ENCODE measurements around the gene FGF8.

Gene FGF8

GRCh38 chr10:101775273-101776160 is at the start of gene FGF8:
TSS of gene FGF8 (minus strand) at chr10:101776114. CDS start at chr10:101775900, 214 bp downstream.
- Histone ChIP-seq H3K9me3 (ENCODE audit: severe bottlenecking) (no peaks in the 10 kb centered on the region), H3K27ac (no peak within 1 kb of the TSS), H3K27me3 (ENCODE audit: insufficient read depth, low read depth, severe bottlenecking) (peaks cover 6% of the 10 kb centered on the region), H3K4me3 (ENCODE audit: low read depth, low read length) (peak within 1 kb of the TSS; percentile 25; the same call in 1 of the 2 replicates), H3K36me3 (no peaks in the 10 kb centered on the region; the same call in 1 of the 2 replicates)
- DNase-seq, result no peak
- TF ChIP-seq, protein P1, sequence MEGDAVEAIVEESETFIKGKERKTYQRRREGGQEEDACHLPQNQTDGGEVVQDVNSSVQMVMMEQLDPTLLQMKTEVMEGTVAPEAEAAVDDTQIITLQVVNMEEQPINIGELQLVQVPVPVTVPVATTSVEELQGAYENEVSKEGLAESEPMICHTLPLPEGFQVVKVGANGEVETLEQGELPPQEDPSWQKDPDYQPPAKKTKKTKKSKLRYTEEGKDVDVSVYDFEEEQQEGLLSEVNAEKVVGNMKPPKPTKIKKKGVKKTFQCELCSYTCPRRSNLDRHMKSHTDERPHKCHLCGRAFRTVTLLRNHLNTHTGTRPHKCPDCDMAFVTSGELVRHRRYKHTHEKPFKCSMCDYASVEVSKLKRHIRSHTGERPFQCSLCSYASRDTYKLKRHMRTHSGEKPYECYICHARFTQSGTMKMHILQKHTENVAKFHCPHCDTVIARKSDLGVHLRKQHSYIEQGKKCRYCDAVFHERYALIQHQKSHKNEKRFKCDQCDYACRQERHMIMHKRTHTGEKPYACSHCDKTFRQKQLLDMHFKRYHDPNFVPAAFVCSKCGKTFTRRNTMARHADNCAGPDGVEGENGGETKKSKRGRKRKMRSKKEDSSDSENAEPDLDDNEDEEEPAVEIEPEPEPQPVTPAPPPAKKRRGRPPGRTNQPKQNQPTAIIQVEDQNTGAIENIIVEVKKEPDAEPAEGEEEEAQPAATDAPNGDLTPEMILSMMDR (IDR thresholded peaks at IDR 0.05; ENCODE audit: low read depth, low read length), result no peak

DNA sequence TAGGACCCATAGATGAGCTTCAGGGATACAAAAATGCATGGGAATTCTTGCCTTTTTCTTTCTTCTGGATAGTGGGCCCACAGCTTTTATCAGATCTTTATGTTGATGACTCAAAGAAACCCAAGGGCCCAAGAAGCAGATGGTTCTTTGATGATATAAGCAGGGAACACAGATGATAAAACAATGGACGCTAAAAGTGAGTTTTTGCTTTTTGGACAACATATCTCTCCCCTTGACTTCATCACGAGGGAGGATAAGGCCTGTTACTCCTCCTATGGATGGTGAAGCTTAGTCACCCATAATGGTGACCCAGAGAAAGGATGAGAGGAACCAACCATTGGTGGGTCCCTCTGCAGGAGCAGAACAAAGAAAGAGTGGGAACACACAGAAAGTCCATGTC is 48.8 kb upstream of the FGF8 start:
- DNase-seq, result no peak
- H3K36me3 ChIP-seq, result peaks cover 8% of the 10 kb centered on the region
- no peaks in the 10 kb centered on the region for H3K27me3 ChIP-seq (ENCODE audit: insufficient read depth, low read depth, severe bottlenecking)
- TF ChIP-seq, protein P1 (IDR thresholded peaks at IDR 0.05; ENCODE audit: low read depth, low read length), result no peak
- H3K9me3 ChIP-seq (ENCODE audit: severe bottlenecking), result no peaks in the 10 kb centered on the region
- H3K27ac ChIP-seq, result no peak overlapping the region
- H3K4me3 ChIP-seq (ENCODE audit: low read depth, low read length), result no peak overlapping the region

- H3K9me3 ChIP-seq (ENCODE audit: severe bottlenecking), result no peaks in the 10 kb centered on the region
- no peak for DNase-seq
- TF ChIP-seq, protein P1 (IDR thresholded peaks at IDR 0.05; ENCODE audit: low read depth, low read length), result no peak
- peak overlapping the region; percentile 87 for H3K4me3 ChIP-seq (ENCODE audit: low read depth, low read length)
- no peaks in the 10 kb centered on the region for H3K27me3 ChIP-seq (ENCODE audit: insufficient read depth, low read depth, severe bottlenecking)
- peak overlapping the region; percentile 98 for H3K27ac ChIP-seq
- peaks cover 20% of the 10 kb centered on the region for H3K36me3 ChIP-seq
These were observed 43.1 kb upstream of the FGF8 start for GRCh38 chr10:101818872-101819633.

DNA sequence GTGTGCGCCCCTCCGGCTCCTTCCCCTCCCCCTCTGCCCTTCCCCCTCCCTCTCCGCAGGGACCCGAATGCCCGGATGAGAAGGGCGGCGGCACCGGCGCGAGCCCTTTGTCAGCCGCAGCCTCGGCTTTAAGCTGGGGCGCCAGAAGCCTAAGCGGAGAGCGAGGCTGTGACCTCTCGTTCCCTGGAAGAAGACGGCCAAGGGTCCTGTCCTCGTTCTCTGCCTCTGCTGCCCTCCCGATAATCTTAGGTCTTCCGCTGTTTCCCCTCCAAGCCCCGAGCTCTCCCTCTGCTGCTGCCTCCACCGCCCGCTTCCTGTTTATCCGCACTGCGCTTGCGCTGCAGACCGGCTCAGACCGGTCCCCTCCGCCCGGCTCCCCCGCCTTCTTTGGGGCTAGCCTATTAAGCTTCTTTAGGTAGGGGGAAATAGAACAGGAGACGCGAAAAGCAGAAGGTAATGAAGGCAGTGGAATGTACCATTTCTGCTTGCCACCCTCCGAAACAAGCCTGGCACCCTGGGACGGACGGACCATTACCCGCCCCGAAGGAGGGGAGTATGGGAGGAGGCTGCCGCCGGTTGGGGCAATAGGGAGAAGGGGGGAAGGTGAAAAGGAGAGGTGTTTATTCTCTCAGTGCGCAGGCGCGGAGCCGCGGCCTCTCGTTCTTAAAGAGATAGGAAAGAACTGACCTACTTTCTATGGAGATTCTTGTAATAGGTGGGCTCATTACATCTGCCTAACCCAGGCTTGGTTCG is 42.4 kb upstream of the FGF8 start, which contains the start of gene OGA:
Gene OGA, minus strand, starts transcription at position 326 of the 753 bp plus-strand sequence. CDS start 422 bp downstream, outside the sequence.
- Histone ChIP-seq H3K36me3 (peaks cover 20% of the 10 kb centered on the region), H3K27ac (peak within 1 kb of the TSS; percentile 98), H3K9me3 (ENCODE audit: severe bottlenecking) (no peaks in the 10 kb centered on the region), H3K27me3 (ENCODE audit: insufficient read depth, low read depth, severe bottlenecking) (no peaks in the 10 kb centered on the region), H3K4me3 (ENCODE audit: low read depth, low read length) (peak within 1 kb of the TSS; percentile 87)
- peak; percentile 99 for DNase-seq
- TF ChIP-seq, protein P1 (IDR thresholded peaks at IDR 0.05; ENCODE audit: low read depth, low read length), result no peak

DNA sequence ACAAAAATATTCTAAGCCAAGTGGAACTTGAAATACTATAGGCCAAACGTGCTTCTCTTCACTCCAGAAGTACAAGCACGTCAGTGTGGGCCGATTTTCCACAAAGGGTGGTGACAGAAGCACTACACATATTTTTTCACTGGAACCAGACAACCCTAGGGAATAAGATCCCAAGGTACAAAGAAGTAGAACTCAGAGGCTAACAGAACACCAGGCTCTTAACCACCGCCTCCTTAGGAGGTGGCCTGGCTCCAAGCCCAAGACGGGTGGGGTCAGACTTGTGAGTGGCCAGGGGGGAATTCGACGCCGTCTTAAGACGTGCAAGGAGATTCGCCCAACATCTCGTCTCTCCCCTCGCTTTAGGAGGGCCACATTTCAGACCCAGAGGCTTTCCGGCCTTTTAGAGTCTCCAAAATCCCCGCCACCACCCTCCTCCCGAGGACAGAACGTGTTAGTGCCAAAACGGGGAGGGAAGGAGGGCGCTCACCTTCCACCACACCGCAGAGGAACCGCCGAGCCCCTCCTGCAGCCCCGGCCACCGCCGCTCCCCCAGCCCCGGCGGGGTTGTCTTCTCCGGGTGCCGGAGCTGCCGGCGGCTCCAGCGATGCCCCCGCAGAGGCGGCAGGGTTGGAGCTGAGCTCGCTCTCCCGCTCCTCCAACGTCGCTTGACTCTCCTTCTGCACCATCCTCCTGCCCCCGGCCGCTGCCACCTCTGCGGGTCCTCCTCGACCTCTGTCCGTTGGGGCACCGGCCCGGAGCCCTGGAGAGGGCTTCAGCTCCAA is 41.6 kb upstream of the FGF8 start:
- Histone ChIP-seq H3K36me3 (peaks cover 24% of the 10 kb centered on the region), H3K9me3 (ENCODE audit: severe bottlenecking) (no peaks in the 10 kb centered on the region), H3K27me3 (ENCODE audit: insufficient read depth, low read depth, severe bottlenecking) (no peaks in the 10 kb centered on the region), H3K27ac (peak overlapping the region; percentile 98), H3K4me3 (ENCODE audit: low read depth, low read length) (peak overlapping the region; percentile 87)
- TF ChIP-seq, protein P1 (IDR thresholded peaks at IDR 0.05; ENCODE audit: low read depth, low read length), result no peak
- DNase-seq, result peak; percentile 43

Measured in WERI-Rb-1 (cell line).